ENCODE data around the gene SUFU. TPM values are rescaled to one million over a fixed set of nuclear protein-coding genes. Genes with fewer than 3 reads are reported as not detected.
A peak's percentile ranks its signal among the peaks of the same experiment; 100 is the strongest.

The SUFU gene
- total and polyA plus RNA-seq, 7 donors = 1.2 to 10.5 (median 6.6) TPM

- WGBS, 2 donors = 91 to 94% methylated on average over 4 of the region's 4 CpGs
- no peak for DNase-seq
- Histone ChIP-seq H3K36me3 (peaks cover 22 to 54% (median 38%) of the 10 kb centered on the region in 4 donors), H3K9me3 (no peaks in the 10 kb centered on the region), H3K4me3 (no peak overlapping the region), H3K27ac (peak overlapping the region in 3 of 4 donors; percentile 57 to 86 (median 85)), H3K4me1 (peaks cover 0 to 54% (median 49%) of the 10 kb centered on the region in 4 donors), H3K27me3 (no peaks in the 10 kb centered on the region)
- TF ChIP-seq, protein P1, sequence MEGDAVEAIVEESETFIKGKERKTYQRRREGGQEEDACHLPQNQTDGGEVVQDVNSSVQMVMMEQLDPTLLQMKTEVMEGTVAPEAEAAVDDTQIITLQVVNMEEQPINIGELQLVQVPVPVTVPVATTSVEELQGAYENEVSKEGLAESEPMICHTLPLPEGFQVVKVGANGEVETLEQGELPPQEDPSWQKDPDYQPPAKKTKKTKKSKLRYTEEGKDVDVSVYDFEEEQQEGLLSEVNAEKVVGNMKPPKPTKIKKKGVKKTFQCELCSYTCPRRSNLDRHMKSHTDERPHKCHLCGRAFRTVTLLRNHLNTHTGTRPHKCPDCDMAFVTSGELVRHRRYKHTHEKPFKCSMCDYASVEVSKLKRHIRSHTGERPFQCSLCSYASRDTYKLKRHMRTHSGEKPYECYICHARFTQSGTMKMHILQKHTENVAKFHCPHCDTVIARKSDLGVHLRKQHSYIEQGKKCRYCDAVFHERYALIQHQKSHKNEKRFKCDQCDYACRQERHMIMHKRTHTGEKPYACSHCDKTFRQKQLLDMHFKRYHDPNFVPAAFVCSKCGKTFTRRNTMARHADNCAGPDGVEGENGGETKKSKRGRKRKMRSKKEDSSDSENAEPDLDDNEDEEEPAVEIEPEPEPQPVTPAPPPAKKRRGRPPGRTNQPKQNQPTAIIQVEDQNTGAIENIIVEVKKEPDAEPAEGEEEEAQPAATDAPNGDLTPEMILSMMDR (IDR thresholded peaks at IDR 0.05) = no peak
- TF ChIP-seq POLR2AphosphoS5 (IDR thresholded peaks at IDR 0.05) (no peak), POLR2A (IDR thresholded peaks at IDR 0.05) (no peak), EP300 (IDR thresholded peaks at IDR 0.05) (no peak)
- intact Hi-C loops (cut with DNase I) = no loop called here
Measured at GRCh38 chr10:102491136-102491535, 12.6 kb upstream of the SUFU start.

GRCh38 chr10:102492344-102492939 lies 11.3 kb upstream of the SUFU start:
- no peak for TF ChIP-seq POLR2AphosphoS5 (IDR thresholded peaks at IDR 0.05)
- no peak for TF ChIP-seq EP300 (IDR thresholded peaks at IDR 0.05)
- no peak for TF ChIP-seq POLR2A (IDR thresholded peaks at IDR 0.05)
- TF ChIP-seq, protein P1 (IDR thresholded peaks at IDR 0.05) = no peak
- H3K27ac ChIP-seq = peak overlapping the region; percentile 76 to 86 (median 82)
- H3K9me3 ChIP-seq = no peaks in the 10 kb centered on the region
- H3K36me3 ChIP-seq = peaks cover 13 to 41% (median 25%) of the 10 kb centered on the region in 4 donors
- intact Hi-C loops (cut with DNase I) = no loop called here
- H3K4me1 ChIP-seq = peaks cover 0 to 67% (median 60%) of the 10 kb centered on the region in 4 donors
- no peak overlapping the region for H3K4me3 ChIP-seq
- WGBS, 2 donors = 88 to 91% methylated on average over 7 of the region's 7 CpGs
- DNase-seq = no peak
- no peaks in the 10 kb centered on the region for H3K27me3 ChIP-seq

DNA sequence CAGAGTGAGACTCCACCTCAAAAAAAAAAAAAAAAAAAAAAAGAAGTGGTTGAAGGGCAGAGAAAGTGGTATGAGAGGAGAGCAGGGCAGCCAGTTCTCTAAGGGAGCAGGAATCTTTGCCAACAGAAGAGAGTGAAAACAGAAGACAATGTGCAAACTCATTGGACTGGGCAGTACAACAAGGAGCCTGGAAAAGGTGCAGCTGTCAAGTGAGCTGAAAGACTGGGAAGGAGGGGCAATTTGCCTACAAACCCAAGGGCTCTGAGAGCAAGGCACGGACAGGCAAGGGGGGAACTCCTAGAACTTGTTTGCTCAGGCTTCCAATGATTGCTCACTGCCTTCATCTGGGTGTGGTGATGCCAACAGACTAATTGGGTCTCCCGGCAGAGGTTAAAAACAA lies 10.8 kb upstream of the SUFU start:
- peak overlapping the region; percentile 76 to 86 (median 82) for H3K27ac ChIP-seq
- peak; percentile 91 for DNase-seq
- H3K4me1 ChIP-seq = peaks cover 0 to 72% (median 65%) of the 10 kb centered on the region in 4 donors
- peaks cover 10 to 36% (median 20%) of the 10 kb centered on the region in 4 donors for H3K36me3 ChIP-seq
- intact Hi-C loops (cut with DNase I) = no loop called here
- no peak overlapping the region for H3K4me3 ChIP-seq
- 14 to 54% methylated on average over 2 of the region's 2 CpGs for WGBS, 2 donors
- TF ChIP-seq EP300 (IDR thresholded peaks at IDR 0.05) (peak in 2 of 4 donors; percentile 55 to 57), POLR2A (IDR thresholded peaks at IDR 0.05) (no peak), POLR2AphosphoS5 (IDR thresholded peaks at IDR 0.05) (peak; percentile 74 to 85 (median 80))
- TF ChIP-seq, protein P1 (IDR thresholded peaks at IDR 0.05) = no peak
- H3K27me3 ChIP-seq = no peaks in the 10 kb centered on the region
- no peaks in the 10 kb centered on the region for H3K9me3 ChIP-seq

DNA sequence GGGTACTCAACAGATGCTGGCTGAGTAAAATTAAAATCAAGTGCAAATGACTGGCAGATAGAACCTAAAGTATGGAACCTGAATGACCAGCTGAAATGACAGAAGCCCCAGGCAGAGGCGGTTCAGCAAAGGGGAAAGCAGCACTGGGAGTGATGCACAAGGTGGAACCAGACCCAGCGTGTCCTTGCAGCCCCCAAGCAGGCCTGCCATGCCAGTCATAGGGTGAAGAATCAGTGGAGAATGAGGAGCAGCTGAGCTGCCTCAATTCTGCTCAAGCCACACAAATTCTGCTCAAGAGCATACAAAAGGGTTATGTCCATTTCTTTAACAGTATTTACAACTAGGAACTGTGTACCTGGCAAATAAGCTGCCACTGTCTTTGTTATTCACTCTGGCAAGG lies 10.0 kb upstream of the SUFU start:
- WGBS, 2 donors = 93 to 96% methylated on average over 2 of the region's 2 CpGs
- peak overlapping the region; percentile 76 to 86 (median 79) for H3K27ac ChIP-seq
- peaks cover 0 to 80% (median 72%) of the 10 kb centered on the region in 4 donors for H3K4me1 ChIP-seq
- TF ChIP-seq EP300 (IDR thresholded peaks at IDR 0.05) (no peak), POLR2A (IDR thresholded peaks at IDR 0.05) (no peak), POLR2AphosphoS5 (IDR thresholded peaks at IDR 0.05) (no peak)
- TF ChIP-seq, protein P1 (IDR thresholded peaks at IDR 0.05) = no peak
- no peaks in the 10 kb centered on the region for H3K27me3 ChIP-seq
- H3K9me3 ChIP-seq = no peaks in the 10 kb centered on the region
- no peak for DNase-seq
- H3K36me3 ChIP-seq = peaks cover 2 to 28% (median 12%) of the 10 kb centered on the region in 4 donors
- intact Hi-C loops (cut with DNase I) = no loop called here
- H3K4me3 ChIP-seq = no peak overlapping the region

Measured in sigmoid colon (tissue), 7 donors.